Dermis microvascular lymphatic vessel endothelial cell (primary cell): ENCODE data around the gene VAMP8. TPM values are rescaled to one million over a fixed set of nuclear protein-coding genes. Genes with fewer than 3 reads are reported as not detected.
"Not testable (repeated sequence)": the region's sequence is repeated elsewhere in the genome, so short reads cannot be mapped to it uniquely, and the experiment has no call there.

ENCODE experiments used
- DNase-seq, 2 donors: peaks; one replicate each; pipeline versions ENCODE4 v3.0.0 to v3.0.0-alpha.2; 2010; ENCODE audit warnings: low read depth in 2 of 2
- total RNA-seq: library from RNA; depleted of rRNA; stranded (reverse); fragments of >200 nt; gene quantifications from 2 replicates; pipeline ENCODE4 v1.2.1, GENCODE V29; 2014

The VAMP8 gene
- total RNA-seq, 1 donor from 2014 or later: 2.8 TPM

GRCh38 chr2:85547089-85547858, 30.1 kb upstream of the VAMP8 start:
- no peak for DNase-seq

DNA sequence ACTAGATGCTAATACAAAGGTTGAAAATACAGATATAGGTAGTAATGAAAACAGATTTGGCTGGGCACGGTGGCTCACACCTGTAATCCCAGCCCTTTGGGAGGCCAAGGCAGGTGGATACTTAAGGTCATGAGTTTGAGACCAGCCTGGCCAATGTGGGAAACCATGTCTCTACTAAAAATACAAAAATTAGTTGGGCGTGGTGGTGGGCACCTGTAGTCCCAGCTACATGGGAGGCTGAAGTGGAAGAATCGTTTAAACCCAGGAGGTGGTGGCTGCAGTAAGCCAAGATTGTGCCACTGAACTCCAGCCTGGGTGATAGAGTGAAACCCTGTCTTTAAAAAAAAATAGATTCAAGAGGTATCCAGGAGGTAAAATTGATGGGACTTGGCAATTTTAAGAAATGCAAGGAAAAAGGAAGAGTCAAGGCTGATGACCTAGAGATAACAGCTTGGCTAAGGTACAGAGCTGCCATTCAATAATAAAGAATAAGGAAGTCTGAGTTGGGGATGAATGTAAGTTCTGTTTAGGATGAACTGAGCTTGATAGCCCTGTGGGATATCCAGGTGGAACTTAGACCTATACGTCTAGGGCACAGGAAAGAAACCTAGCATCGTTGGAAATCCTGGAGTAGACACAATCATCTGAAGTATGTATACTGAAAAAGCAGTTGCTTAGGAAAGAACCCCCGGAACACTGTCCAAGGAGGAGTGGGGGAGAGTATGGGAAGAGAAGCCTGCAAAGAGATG, 29.4 kb upstream of the VAMP8 start:
- DNase-seq: no peak

DNA sequence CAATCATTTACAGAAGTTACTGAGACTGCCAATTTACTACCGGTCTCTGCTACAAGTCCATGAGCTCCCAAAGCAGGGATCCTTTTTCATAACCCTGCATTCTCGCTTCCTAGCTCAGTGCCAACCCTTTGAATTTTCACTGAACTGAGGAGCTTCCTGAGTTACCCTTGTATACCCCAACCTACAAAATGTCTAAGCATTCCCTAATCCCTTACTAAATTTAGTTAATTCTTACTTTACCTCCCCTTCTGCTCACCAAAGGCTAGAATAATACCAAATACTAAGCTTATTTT, 28.8 kb upstream of the VAMP8 start:
- no peak for DNase-seq

- DNase-seq: no peak
These were observed 28.3 kb upstream of the VAMP8 start for GRCh38 chr2:85549095-85549494.

DNA sequence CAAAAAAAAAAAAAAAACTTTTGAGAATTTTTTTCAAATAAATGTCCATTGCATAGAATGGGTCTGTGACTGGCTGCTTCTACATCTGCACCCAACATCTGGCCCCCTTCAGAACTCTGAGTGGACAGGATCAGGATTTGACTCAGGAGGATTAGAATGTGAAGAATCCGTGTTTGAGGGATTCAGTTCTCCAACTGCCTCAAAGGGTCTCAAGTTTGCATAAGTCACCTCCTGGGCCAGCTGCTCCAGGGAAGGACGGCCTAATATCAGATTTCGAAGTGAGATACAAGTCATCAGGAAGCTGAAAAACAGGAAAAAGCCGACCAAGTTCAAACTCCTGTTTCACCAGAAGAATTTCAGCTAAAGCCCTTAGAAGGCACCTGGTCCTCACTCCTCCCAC, 27.6 kb upstream of the VAMP8 start:
- peak in 1 of 2 donors; percentile 34 for DNase-seq

GRCh38 chr2:85550486-85550885, 26.9 kb upstream of the VAMP8 start:
- DNase-seq: no peak

- DNase-seq: peak; percentile 65 to 80
These were observed 25.4 kb upstream of the VAMP8 start for GRCh38 chr2:85551698-85552678.

- DNase-seq: no peak
These were observed 24.2 kb upstream of the VAMP8 start for GRCh38 chr2:85553184-85553583.

- no peak for DNase-seq
These were observed 22.3 kb upstream of the VAMP8 start for GRCh38 chr2:85554980-85555612.

- no peak for DNase-seq
These were observed 20.3 kb upstream of the VAMP8 start for GRCh38 chr2:85557130-85557529.

DNA sequence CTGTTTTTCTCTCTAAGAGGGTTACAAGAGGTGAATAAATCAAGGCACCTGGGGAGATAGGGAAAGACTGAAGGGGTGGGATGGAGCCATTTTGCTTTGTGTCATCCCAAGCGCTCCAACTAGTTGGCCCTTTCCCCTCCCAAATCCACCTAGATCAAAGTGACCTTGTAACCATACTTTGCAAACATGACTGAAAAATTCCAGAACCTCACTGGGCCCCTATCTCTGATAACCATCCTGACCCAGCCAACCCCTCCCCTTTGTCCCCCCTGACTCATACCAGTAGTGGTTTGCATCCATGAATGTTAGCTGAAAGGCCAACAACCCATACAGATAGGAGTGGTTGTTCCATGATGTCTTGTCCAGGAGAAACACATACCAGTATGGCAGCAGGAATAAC, 19.2 kb upstream of the VAMP8 start:
- no peak for DNase-seq

DNA sequence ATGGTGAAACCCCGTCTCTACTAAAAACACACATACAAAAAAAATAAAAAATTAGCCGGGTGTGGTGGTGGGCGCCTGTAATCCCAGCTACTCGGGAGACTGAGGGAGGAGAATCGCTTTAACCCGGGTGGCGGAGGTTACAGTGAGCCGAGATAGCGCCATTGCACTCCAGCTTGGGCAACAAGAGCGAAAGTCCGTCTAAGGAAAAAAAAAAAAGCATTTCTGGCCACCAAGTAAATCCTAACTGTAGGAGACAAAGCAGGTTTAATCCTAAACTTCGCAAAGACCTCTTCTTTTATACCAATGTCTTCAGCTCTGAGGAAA, 17.0 kb upstream of the VAMP8 start:
- DNase-seq: not testable (repeated sequence)

- DNase-seq: no peak
These were observed 16.5 kb upstream of the VAMP8 start for GRCh38 chr2:85560812-85561279.

DNA sequence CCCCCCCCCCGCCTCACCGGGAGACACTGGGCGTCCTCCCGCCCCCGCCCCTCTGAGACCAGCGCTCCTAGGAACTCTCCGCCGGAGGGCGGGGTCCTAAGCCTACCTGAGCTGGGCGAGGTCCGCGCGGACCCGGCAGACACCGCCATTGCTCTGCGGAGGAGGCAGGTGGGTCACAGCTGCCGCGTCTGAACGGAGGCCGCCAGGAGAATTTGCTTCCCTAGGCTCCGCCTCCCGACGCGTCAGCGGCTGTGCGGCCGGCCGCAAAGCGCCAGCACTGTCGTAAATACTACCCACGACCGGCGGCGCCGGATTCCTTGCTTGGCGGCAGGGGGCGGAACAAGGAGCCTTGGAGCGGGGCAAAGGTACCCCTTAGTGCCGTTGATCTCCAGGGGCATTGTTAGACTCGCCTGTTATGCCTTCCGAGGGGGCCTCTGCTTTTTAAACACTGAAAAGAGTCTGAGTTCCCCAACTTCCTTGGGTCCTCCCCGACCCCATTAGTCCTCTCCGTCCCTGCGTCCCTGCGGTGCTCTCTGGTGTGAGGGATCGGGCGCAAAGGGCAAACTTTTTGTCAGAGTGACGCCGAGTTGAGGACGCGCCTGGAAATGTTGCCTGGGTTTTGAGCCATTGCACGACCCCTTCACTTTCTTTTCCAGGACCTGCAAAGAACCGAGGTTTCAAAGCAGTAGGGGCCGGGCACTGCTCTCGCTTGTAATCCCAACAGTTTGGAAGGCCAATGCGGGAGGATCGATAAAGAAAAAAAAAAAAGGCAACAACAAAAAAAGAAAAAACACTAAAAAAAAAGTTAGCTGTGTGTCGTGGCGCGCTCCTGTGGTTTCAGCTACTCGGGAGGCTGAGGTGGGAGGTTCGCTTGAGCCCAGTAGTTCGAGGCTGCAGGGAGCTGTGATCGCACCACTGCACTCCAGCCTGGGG, 15.8 kb upstream of the VAMP8 start, which contains the start of gene GGCX:
TSS of gene GGCX (minus strand) at position 214 of the 933 bp plus-strand sequence. CDS start at position 149, 65 bp downstream.
- peak; percentile 85 to 95 for DNase-seq

GRCh38 chr2:85564144-85564563, 13.2 kb upstream of the VAMP8 start:
- DNase-seq: no peak

DNA sequence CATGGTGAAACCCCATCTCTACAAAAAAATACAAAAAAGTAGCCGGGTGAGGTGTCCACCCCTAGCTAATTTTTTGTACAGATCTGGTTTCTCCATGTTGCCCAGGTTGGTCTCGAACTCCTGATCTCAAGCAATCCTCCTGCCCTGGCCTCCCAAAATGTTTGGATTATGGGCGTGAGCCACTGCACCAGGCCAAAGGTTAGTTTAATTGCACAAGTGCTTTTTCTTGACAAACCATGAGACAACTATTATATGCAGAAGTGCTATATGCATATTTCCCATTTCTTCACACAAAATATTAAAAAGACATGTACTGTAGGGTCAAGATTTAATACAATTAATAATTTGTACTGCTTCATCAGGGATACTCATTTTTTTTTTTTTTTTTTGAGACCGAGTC, 11.1 kb upstream of the VAMP8 start:
- no peak for DNase-seq

DNA sequence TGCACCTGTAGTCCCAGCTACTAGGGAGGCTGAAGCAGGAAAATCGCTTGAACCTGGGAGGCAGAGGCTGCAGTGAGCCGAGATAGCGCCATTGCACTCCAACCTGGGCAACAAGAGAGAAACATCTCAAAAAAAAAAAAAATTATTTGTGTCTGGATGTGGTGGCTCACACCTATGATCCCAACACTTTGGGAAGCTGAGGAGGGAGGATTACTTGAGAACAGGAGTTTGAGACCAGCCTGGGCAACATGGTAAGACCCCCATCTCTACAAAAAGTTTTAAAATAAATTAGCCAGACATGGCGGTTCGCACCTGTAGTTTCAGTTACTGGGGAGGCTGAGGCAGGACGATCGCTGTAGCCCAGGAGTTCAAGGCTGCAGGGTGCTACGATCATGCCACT, 1.6 kb upstream of the VAMP8 start:
- no peak for DNase-seq

DNA sequence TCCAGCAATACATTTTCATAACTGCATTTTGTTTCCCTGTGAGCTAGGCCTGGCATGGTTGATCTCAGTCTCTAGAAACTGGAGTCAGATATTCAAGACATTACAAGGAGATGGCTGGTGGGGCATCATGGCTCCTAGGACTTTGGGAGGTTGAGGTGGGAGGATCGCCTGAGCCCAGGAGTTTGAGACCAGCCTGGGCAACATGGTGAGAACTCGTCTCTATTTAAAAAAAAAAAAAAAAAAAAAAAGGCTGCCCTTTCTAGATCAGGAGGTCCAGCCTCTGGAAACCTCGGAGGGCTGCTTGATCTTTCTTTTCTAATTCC, 362 bp upstream of the VAMP8 start:
- DNase-seq: no peak

GRCh38 chr2:85578243-85579180, 1.1 kb downstream of the VAMP8 start:
- DNase-seq: no peak
